DOHH2 (cell line): ENCODE data around the gene SLC13A4.

ENCODE experiments used
- EZH2phosphoT487 ChIP-seq: fragments of 200-600 bp; sonication (generic); IDR thresholded peaks from 2 replicates; pipeline ENCODE4 v1.6.1; 2017; ENCODE audit warnings: borderline replicate concordance, mild to moderate bottlenecking, antibody characterized with exemption, low read length, moderate library complexity, mixed read lengths
- TF ChIP-seq, protein P1 (sequence below): fragments of 200-600 bp; sonication (generic); IDR thresholded peaks from one replicate; pipeline ENCODE4 v1.5.1; 2014; ENCODE audit warnings: antibody characterized with exemption, mild to moderate bottlenecking, low read depth, low read length; ENCODE audit not compliant: poor library complexity, severe bottlenecking

GRCh38 chr7:135666156-135666555, 61.8 kb downstream of the SLC13A4 start:
- TF ChIP-seq, protein P1, sequence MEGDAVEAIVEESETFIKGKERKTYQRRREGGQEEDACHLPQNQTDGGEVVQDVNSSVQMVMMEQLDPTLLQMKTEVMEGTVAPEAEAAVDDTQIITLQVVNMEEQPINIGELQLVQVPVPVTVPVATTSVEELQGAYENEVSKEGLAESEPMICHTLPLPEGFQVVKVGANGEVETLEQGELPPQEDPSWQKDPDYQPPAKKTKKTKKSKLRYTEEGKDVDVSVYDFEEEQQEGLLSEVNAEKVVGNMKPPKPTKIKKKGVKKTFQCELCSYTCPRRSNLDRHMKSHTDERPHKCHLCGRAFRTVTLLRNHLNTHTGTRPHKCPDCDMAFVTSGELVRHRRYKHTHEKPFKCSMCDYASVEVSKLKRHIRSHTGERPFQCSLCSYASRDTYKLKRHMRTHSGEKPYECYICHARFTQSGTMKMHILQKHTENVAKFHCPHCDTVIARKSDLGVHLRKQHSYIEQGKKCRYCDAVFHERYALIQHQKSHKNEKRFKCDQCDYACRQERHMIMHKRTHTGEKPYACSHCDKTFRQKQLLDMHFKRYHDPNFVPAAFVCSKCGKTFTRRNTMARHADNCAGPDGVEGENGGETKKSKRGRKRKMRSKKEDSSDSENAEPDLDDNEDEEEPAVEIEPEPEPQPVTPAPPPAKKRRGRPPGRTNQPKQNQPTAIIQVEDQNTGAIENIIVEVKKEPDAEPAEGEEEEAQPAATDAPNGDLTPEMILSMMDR, result no peak
- TF ChIP-seq EZH2phosphoT487, result no peak
